ENCODE data around the gene VAPA.

DNA sequence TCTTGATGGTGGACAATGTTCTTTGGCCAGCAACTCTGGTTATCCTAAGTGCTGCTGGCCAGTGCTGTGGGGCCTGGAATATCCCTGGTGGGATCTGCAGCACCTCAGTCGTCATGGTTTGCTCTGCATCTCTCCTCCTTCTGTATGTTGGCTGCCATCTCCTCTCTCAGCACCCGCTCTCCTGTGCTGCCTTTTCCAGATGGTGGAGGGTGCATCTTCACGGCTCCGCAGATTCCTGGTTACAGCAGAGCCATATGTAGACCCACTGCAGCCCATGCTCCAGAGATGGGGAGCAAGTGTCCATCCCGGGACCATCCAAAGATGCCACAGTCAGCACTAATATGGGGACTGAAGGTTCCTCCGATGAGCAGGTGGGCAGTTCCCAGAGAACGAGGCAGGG is 90.0 kb downstream of the VAPA start:
- TF ChIP-seq TAF1 (IDR thresholded peaks at IDR 0.05; ENCODE audit: low read depth, low read length) (no peak), POLR2A (IDR thresholded peaks at IDR 0.05; ENCODE audit: low read depth, low read length) (no peak), POLR2AphosphoS5 (IDR thresholded peaks at IDR 0.05; ENCODE audit: low read depth, low read length) (no peak)

Measured in GM12891 (cell line).